Measurements from ENCODE around the gene RPL37A. TPM values are rescaled to one million over a fixed set of nuclear protein-coding genes. Genes with fewer than 3 reads are reported as not detected.

Gene RPL37A
- total and polyA plus RNA-seq, 9 of the 15 experiments (the other 6 are each of a cell fraction or from before 2014, with no cell fraction given), result 1,938 to 3,349 (median 2,436) TPM

GRCh38 chr2:216498379-216499352 is at the start of gene RPL37A (continued):
- TF ChIP-seq RREB1 (CRISPR knock-in tag; IDR thresholded peaks at IDR 0.05) (peak; percentile 58; the same call in 1 of the 2 replicates), SRSF3 (IDR thresholded peaks at IDR 0.05; ENCODE audit: insufficient read depth, low read length) (no peak), ZNF311 (CRISPR knock-in tag; IDR thresholded peaks at IDR 0.05) (no peak), RAD21 (CRISPR knock-in tag; conservative IDR thresholded peaks at IDR 0.05 in 1 of 2, IDR thresholded peaks at IDR 0.05 in 1 of 2) (0 out of 4 replicates have a peak, but pooled peaks of 1 of the 2 experiments have one; percentile 12), C11orf30 (IDR thresholded peaks at IDR 0.05; ENCODE audit: low read depth) (0 out of 2 replicates have a peak, but pooled peaks have one; percentile 6), RFX1 (IDR thresholded peaks at IDR 0.05) (no peak), THAP12 (CRISPR knock-in tag; IDR thresholded peaks at IDR 0.05) (peak; percentile 94), ETV5 (CRISPR knock-in tag; IDR thresholded peaks at IDR 0.05; ENCODE audit: low read depth) (peak; percentile 87), ADNP (tag; IDR thresholded peaks at IDR 0.05) (peak; percentile 98), ZNF75A (CRISPR knock-in tag; IDR thresholded peaks at IDR 0.05) (no peak), MECOM (CRISPR knock-in tag; IDR thresholded peaks at IDR 0.05) (no peak), NCOA6 (IDR thresholded peaks at IDR 0.05) (0 out of 2 replicates have a peak, but pooled peaks have one; percentile 19), GABPB2 (CRISPR knock-in tag; conservative IDR thresholded peaks at IDR 0.05) (no peak), EGR1 (conservative IDR thresholded peaks at IDR 0.05) (0 out of 2 replicates have a peak, but pooled peaks have one; percentile 30), RBM22 (IDR thresholded peaks at IDR 0.05; ENCODE audit: low read depth, low read length, poor library complexity, severe bottlenecking) (no peak), ZNF766 (CRISPR knock-in tag; conservative IDR thresholded peaks at IDR 0.05) (no peak), ASH1L (IDR thresholded peaks at IDR 0.05; ENCODE audit: borderline replicate concordance, low read depth, partially characterized antibody) (no peak), RBM17 (IDR thresholded peaks at IDR 0.05; ENCODE audit: borderline replicate concordance, low read depth, low read length) (no peak), ZKSCAN8 (CRISPR knock-in tag; IDR thresholded peaks at IDR 0.05) (no peak), ETV1 (tag; conservative IDR thresholded peaks at IDR 0.05; ENCODE audit: low read depth) (peak; percentile 81)
